ENCODE results near the gene DRD1. TPM values are rescaled to one million over a fixed set of nuclear protein-coding genes. Genes with fewer than 3 reads are reported as not detected.

The DRD1 gene
- total RNA-seq, 4 donors from 2014 or later: 0.82 TPM; not detected in 3

GRCh38 chr5:175469916-175470315 lies 25.9 kb upstream of the DRD1 start:
- H3K9me3 ChIP-seq: no peaks in the 10 kb centered on the region
- H3K4me1 ChIP-seq: no peaks in the 10 kb centered on the region
- no peaks in the 10 kb centered on the region for H3K27me3 ChIP-seq
- H3K36me3 ChIP-seq: no peaks in the 10 kb centered on the region
- no peak for DNase-seq
- no peak for TF ChIP-seq POLR2A (IDR thresholded peaks at IDR 0.05)
- no peak for TF ChIP-seq CTCF (IDR thresholded peaks at IDR 0.05)
- H3K4me3 ChIP-seq: no peak overlapping the region
- intact Hi-C loops (cut with DNase I; ENCODE audit: low total_unique reads): no loop called here
- H3K27ac ChIP-seq: no peak overlapping the region

GRCh38 chr5:175468892-175469291 lies 24.9 kb upstream of the DRD1 start:
- no peak for DNase-seq
- TF ChIP-seq CTCF (IDR thresholded peaks at IDR 0.05) (no peak), POLR2A (IDR thresholded peaks at IDR 0.05) (no peak)
- Histone ChIP-seq H3K9me3 (no peaks in the 10 kb centered on the region), H3K27me3 (no peaks in the 10 kb centered on the region), H3K27ac (no peak overlapping the region), H3K36me3 (no peaks in the 10 kb centered on the region), H3K4me3 (no peak overlapping the region), H3K4me1 (no peaks in the 10 kb centered on the region)
- intact Hi-C loops (cut with DNase I; ENCODE audit: low total_unique reads): no loop called here

- no peaks in the 10 kb centered on the region for H3K27me3 ChIP-seq
- no peaks in the 10 kb centered on the region for H3K36me3 ChIP-seq
- no peak for DNase-seq
- TF ChIP-seq POLR2A (IDR thresholded peaks at IDR 0.05) (no peak), CTCF (IDR thresholded peaks at IDR 0.05) (no peak)
- no peak overlapping the region for H3K4me3 ChIP-seq
- H3K27ac ChIP-seq: no peak overlapping the region
- no peaks in the 10 kb centered on the region for H3K9me3 ChIP-seq
- no peaks in the 10 kb centered on the region for H3K4me1 ChIP-seq
- intact Hi-C loops (cut with DNase I; ENCODE audit: low total_unique reads): no loop called here
These were observed 24.2 kb upstream of the DRD1 start for GRCh38 chr5:175467983-175468690.

GRCh38 chr5:175466700-175467318 lies 22.8 kb upstream of the DRD1 start:
- peak; percentile 48 to 53 for DNase-seq

More at GRCh38 chr5:175466700-175467318, 22.8 kb upstream of the DRD1 start:
- no peak overlapping the region for H3K4me3 ChIP-seq
- TF ChIP-seq POLR2A (IDR thresholded peaks at IDR 0.05): no peak
- TF ChIP-seq CTCF (IDR thresholded peaks at IDR 0.05): no peak
- no peaks in the 10 kb centered on the region for H3K27me3 ChIP-seq
- no peak overlapping the region for H3K27ac ChIP-seq
- no peaks in the 10 kb centered on the region for H3K9me3 ChIP-seq
- intact Hi-C loops (cut with DNase I; ENCODE audit: low total_unique reads): no loop called here
- H3K36me3 ChIP-seq: no peaks in the 10 kb centered on the region
- no peaks in the 10 kb centered on the region for H3K4me1 ChIP-seq

All from uterus (tissue), 4 donors.